ENCODE data around the gene MORN1. TPM values are rescaled to one million over a fixed set of nuclear protein-coding genes. Genes with fewer than 3 reads are reported as not detected.
A peak's percentile ranks its signal among the peaks of the same experiment; 100 is the strongest.

MORN1 gene
- total and polyA plus RNA-seq, 8 donors: 2.6 to 18.1 (median 5.7) TPM

- peak in 5 of 7 experiments; percentile 77 to 95 (median 91) for TF ChIP-seq CTCF (IDR thresholded peaks at IDR 0.05)
- no peak for TF ChIP-seq POLR2AphosphoS5 (IDR thresholded peaks at IDR 0.05)
- no peak for TF ChIP-seq EP300 (IDR thresholded peaks at IDR 0.05)
- Histone ChIP-seq H3K27me3 (peaks cover 0 to 48% (median 31%) of the 10 kb centered on the region in 3 donors), H3K4me3 (peak overlapping the region in 1 of 4 donors; percentile 100), H3K4me1 (peaks cover 30 to 58% (median 48%) of the 10 kb centered on the region in 4 donors), H3K36me3 (peaks cover 0 to 10% (median 8%) of the 10 kb centered on the region in 4 donors), H3K9me3 (no peaks in the 10 kb centered on the region), H3K27ac (peak overlapping the region in 4 of 5 donors; percentile 20 to 92 (median 90))
- 2 to 4% (median 2%) methylated on average over 13 to 25 of the region's 25 CpGs for WGBS, 5 donors
- intact Hi-C loops (cut with DNase I; ENCODE audit: low total_unique reads): loop anchor here (5.0 to 10.0 kb wide), 2 partner anchors 128 to 230 kb away; no protein-coding TSS in a partner anchor
- peak; percentile 79 to 90 for DNase-seq
Observed at GRCh38 chr1:2414297-2414958, 23.1 kb upstream of the MORN1 start.

GRCh38 chr1:2413495-2414296 lies 22.3 kb upstream of the MORN1 start:
- peak overlapping the region; percentile 80 to 100 (median 94) for H3K4me3 ChIP-seq
- H3K4me1 ChIP-seq: peaks cover 30 to 58% (median 50%) of the 10 kb centered on the region in 4 donors
- H3K27ac ChIP-seq: peak overlapping the region; percentile 81 to 95 (median 91)
- peaks cover 0 to 17% (median 15%) of the 10 kb centered on the region in 4 donors for H3K36me3 ChIP-seq
- TF ChIP-seq CTCF (IDR thresholded peaks at IDR 0.05): no peak
- no peak for TF ChIP-seq POLR2AphosphoS5 (IDR thresholded peaks at IDR 0.05)
- no peak for TF ChIP-seq EP300 (IDR thresholded peaks at IDR 0.05)
- no peak for TF ChIP-seq POLR2A (IDR thresholded peaks at IDR 0.05)
- peaks cover 0 to 40% (median 23%) of the 10 kb centered on the region in 3 donors for H3K27me3 ChIP-seq
- intact Hi-C loops (cut with DNase I; ENCODE audit: low total_unique reads): loop anchor here (5.0 to 10.0 kb wide), 2 partner anchors 129 to 231 kb away; no protein-coding TSS in a partner anchor
- H3K9me3 ChIP-seq: no peaks in the 10 kb centered on the region
- DNase-seq: peak in 1 of 2 donors; percentile 46
- WGBS, 5 donors: 29 to 39% (median 30%) methylated on average over 16 to 28 of the region's 28 CpGs

- Histone ChIP-seq H3K4me1 (peaks cover 30 to 58% (median 50%) of the 10 kb centered on the region in 4 donors), H3K4me3 (peak overlapping the region; percentile 80 to 100 (median 94)), H3K27me3 (peaks cover 0 to 33% (median 21%) of the 10 kb centered on the region in 3 donors), H3K27ac (peak overlapping the region; percentile 81 to 95 (median 91)), H3K36me3 (peaks cover 5 to 25% (median 22%) of the 10 kb centered on the region in 4 donors), H3K9me3 (no peaks in the 10 kb centered on the region)
- peak in 1 of 2 donors; percentile 70 for DNase-seq
- no peak for TF ChIP-seq EP300 (IDR thresholded peaks at IDR 0.05)
- no peak for TF ChIP-seq POLR2A (IDR thresholded peaks at IDR 0.05)
- TF ChIP-seq POLR2AphosphoS5 (IDR thresholded peaks at IDR 0.05): peak in 1 of 3 donors; percentile 2
- no peak for TF ChIP-seq CTCF (IDR thresholded peaks at IDR 0.05)
- intact Hi-C loops (cut with DNase I; ENCODE audit: low total_unique reads): loop anchor here (5.0 to 10.0 kb wide), 2 partner anchors 129 to 232 kb away; no protein-coding TSS in a partner anchor
- WGBS, 5 donors: 0 to 3% (median 1%) methylated on average over 3 to 66 of the region's 66 CpGs
Observed at GRCh38 chr1:2412773-2413494, 21.6 kb upstream of the MORN1 start.
